Measurements from ENCODE around the gene TXNL1. TPM values are rescaled to one million over a fixed set of nuclear protein-coding genes. Genes with fewer than 3 reads are reported as not detected.

Gene TXNL1
- total and polyA plus RNA-seq, 2 experiments from 2014 or later = 51.0 to 77.4 TPM

DNA sequence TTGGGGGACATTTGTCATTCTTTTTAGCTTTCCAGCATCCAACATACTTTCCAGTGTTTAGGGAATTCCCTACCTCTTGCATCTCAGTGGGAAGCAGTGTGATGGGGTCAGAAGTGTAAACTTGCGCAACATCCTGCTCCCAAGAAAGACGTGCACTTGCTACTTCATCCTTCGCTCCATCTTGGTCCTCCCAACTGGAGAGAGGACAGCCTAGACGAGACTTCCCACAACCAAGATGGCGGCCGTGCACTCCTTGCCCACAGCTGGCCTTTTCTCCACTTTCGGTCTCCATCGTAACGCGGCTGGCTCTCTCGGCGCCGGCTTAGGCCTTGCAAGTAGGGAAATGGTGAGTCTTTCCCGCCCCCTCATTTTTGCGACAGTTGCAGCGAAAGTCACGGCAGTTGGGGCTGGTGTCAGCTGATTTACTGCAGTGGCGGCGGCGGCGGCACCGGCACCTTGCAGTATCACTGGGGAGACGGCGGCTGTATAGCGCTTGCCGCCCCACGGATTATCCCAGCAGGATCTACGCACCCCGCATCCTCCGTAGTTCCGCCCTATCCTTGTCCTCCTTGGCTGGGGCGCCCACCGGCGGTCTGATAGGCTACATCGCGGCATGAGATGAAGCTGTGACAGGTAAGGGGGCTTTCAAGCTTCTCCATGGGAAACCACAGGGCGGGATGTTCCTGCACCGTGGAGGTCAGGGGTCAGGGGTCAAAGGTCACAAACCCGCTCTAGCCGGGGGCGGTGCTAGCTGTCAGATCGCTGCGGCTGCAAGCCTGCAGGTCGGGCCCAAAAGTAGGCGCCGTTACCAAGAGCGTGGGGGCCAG lies 12.8 kb upstream of the TXNL1 start, which contains the start of gene WDR7:
WDR7 (plus strand) TSS at position 416 of the 827 bp plus-strand sequence. CDS start 21,157 bp downstream, outside the sequence.
- TF ChIP-seq CTCF (IDR thresholded peaks at IDR 0.05; ENCODE audit: low read depth, low read length) = no peak
- peak; percentile 97 to 99 for DNase-seq (ENCODE audit: low read depth in 1 of 2, low spot score in 1 of 2)
- Histone ChIP-seq H3K27me3 (no peaks in the 10 kb centered on the region), H3K4me3 (peak within 1 kb of the TSS; percentile 78), H3K4me1 (ENCODE audit: low read depth) (peaks cover 10% of the 10 kb centered on the region), H3K36me3 (no peaks in the 10 kb centered on the region), H3K9me3 (ENCODE audit: low read depth) (no peaks in the 10 kb centered on the region), H3K27ac (peak within 1 kb of the TSS; percentile 69)

DNA sequence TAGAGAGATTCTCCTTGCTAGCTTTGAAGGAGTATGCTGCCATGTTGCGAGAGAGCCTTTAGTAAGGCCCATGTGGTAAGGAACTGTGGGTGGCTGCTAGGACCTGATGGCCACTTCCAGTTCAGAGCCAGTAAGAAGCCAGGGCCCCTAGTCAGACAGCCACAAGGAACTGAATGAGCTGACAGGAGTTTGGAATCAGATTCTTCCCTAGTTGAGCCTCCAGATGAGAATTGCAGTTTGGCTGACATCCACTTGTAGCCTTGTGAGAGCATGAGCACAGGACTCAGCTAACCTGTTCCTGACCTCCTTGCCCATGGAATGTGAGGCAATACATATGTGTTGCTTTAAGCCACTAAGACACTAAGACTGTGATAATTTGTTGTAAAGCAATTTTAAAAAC lies 11.6 kb upstream of the TXNL1 start:
- DNase-seq (ENCODE audit: low read depth in 1 of 2, low spot score in 1 of 2) = no peak
- Histone ChIP-seq H3K4me1 (ENCODE audit: low read depth) (peaks cover 10% of the 10 kb centered on the region), H3K27ac (peak overlapping the region; percentile 14), H3K4me3 (no peak overlapping the region), H3K9me3 (ENCODE audit: low read depth) (no peaks in the 10 kb centered on the region), H3K27me3 (no peaks in the 10 kb centered on the region), H3K36me3 (no peaks in the 10 kb centered on the region)
- no peak for TF ChIP-seq CTCF (IDR thresholded peaks at IDR 0.05; ENCODE audit: low read depth, low read length)

DNA sequence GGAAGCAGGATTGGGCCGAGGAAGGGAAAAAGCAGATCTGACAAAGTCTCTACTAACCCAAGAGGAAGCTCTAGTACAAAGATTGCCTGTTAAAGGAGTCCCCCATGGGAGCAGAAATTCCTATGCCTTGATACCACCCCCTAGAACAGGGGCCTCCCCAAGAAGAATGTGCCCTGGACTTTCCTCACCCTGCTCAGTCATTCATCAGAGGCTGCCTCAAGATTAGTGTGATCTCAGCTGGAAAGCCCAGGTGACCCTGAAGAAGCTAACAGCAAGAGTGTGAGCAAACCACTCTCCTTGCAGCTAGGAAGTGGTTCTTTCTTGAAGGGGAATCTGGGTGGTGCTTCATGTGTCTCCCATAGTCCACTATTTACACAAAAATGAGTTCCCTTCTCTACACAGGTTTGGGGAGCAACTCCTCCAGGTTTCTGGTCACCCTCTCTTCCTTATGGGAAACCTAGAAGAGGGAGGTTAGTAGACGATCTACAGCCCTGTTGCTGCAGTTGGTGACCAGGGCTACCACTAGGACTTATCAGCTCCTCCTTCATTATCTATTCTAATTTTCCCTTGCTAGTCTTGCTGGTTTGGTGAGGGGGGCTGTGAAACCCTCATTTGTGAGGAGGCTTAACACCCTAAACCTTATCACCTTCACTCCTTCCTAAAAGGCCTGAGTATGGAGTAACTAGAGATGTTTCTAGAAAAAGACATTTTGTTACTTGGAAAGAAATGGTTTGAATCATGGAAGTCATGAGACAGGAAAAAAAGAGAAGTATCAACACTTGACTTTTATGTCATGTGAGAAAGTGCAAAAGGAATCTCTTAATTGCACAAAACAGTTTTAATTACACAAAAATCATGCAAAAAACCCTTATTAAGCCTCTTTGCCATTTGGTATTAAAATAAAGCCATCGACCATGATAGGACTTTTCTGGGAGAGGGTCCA lies 9.8 kb upstream of the TXNL1 start:
- no peaks in the 10 kb centered on the region for H3K27me3 ChIP-seq
- peaks cover 10% of the 10 kb centered on the region for H3K4me1 ChIP-seq (ENCODE audit: low read depth)
- TF ChIP-seq CTCF (IDR thresholded peaks at IDR 0.05; ENCODE audit: low read depth, low read length) = no peak
- no peaks in the 10 kb centered on the region for H3K9me3 ChIP-seq (ENCODE audit: low read depth)
- no peak overlapping the region for H3K27ac ChIP-seq
- no peak overlapping the region for H3K4me3 ChIP-seq
- no peaks in the 10 kb centered on the region for H3K36me3 ChIP-seq
- no peak for DNase-seq (ENCODE audit: low read depth in 1 of 2, low spot score in 1 of 2)

DNA sequence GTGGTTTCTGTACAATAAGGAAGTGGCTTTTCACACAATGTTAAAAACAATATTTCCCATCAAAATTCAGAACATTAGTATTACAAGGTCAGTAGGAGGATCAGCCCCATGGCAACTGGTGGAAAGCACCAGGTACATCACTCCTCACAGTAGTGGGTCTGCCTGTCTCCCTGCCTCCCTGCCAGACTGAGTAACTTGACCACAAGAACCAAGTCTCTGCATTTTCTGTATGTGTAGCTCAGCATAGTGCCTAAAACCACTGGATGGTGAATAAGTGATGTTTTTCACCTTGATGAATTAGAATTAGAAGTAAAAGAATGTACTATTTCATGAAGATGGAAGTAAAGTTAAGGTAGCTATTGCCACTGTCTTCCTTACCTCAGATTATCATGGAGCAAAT lies 8.7 kb upstream of the TXNL1 start:
- Histone ChIP-seq H3K4me3 (no peak overlapping the region), H3K27ac (no peak overlapping the region), H3K9me3 (ENCODE audit: low read depth) (no peaks in the 10 kb centered on the region), H3K4me1 (ENCODE audit: low read depth) (peaks cover 7% of the 10 kb centered on the region), H3K36me3 (no peaks in the 10 kb centered on the region), H3K27me3 (no peaks in the 10 kb centered on the region)
- no peak for TF ChIP-seq CTCF (IDR thresholded peaks at IDR 0.05; ENCODE audit: low read depth, low read length)
- DNase-seq (ENCODE audit: low read depth in 1 of 2, low spot score in 1 of 2) = no peak

DNA sequence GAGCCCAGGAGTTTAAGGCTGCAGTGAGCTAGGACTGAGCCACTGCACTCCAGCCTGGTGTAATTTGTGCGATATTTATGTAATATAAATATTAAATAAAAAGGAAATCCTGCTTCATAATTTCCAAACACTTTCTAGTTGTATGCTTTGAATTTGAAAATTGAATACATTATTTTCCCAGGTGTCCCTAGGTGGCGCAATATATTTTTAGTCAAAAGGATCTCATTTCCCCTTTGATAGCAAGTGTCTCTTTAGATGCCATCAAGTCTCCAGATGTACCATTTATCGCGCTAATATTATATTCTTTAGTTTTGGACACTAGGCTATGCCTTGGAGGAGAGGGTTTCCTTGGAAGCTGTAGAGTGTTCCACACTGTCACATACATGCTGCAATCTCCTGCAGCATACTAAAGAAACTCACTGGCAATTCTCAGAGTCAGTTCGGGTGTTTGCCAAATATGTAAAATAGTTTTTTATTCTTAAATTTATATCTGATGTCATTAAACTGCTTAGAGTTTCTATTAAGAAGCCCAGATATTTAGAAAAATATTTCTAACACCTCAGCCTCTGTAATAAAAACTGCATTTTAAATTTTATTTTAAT lies 7.1 kb upstream of the TXNL1 start:
- no peak overlapping the region for H3K27ac ChIP-seq
- H3K4me3 ChIP-seq = no peak overlapping the region
- H3K36me3 ChIP-seq = no peaks in the 10 kb centered on the region
- TF ChIP-seq CTCF (IDR thresholded peaks at IDR 0.05; ENCODE audit: low read depth, low read length) = peak; percentile 50
- peaks cover 3% of the 10 kb centered on the region for H3K4me1 ChIP-seq (ENCODE audit: low read depth)
- no peaks in the 10 kb centered on the region for H3K27me3 ChIP-seq
- no peaks in the 10 kb centered on the region for H3K9me3 ChIP-seq (ENCODE audit: low read depth)
- peak; percentile 6 to 18 for DNase-seq (ENCODE audit: low read depth in 1 of 2, low spot score in 1 of 2)
